PC-3 (cell line): ENCODE measurements around the gene RALGAPA1.

Experiments used
- CTCF ChIP-seq: fragments of 300-600 bp; sonication (generic); conservative IDR thresholded peaks from 2 replicates; pipeline ENCODE4 v1.5.1; 2017; ENCODE audit warnings: antibody characterized with exemption, low read depth, mild to moderate bottlenecking, low read length
- EZH2phosphoT487 ChIP-seq: fragments of 300-600 bp; sonication (generic); IDR thresholded peaks from 2 replicates; pipeline ENCODE4 v1.6.1; 2018; ENCODE audit warnings: mild to moderate bottlenecking, antibody characterized with exemption, low read length, borderline replicate concordance

DNA sequence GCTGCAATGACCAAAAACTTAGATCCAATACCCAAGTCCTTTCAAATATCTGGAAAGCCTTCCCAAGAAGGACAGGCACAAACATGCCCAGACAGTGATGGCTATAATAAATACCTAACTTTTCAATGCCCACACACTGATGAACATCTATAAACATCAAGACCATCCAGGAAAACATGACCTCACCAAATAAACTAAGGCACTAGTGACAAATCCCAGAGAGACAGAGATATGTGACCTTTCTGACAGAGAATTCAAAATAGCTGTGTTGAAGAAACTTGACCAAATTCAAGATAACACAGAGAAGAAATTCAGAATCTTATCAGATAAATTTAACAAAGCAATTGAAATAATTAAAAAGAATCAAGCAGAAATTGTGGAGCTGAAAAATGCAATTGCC lies 313.8 kb downstream of the RALGAPA1 start:
- TF ChIP-seq CTCF, result no peak
- TF ChIP-seq EZH2phosphoT487, result no peak
